ENCODE results near the gene TMEM95.

TMEM95 gene

GRCh38 chr17:7393613-7394451 lies 38.9 kb downstream of the TMEM95 start (continued):
- TF ChIP-seq PATZ1 (CRISPR knock-in tag; IDR thresholded peaks at IDR 0.05; ENCODE audit: borderline replicate concordance) (no peak), ZFP3 (CRISPR knock-in tag; IDR thresholded peaks at IDR 0.05) (no peak), ESRRG (CRISPR knock-in tag; IDR thresholded peaks at IDR 0.05) (no peak), ZFP30 (CRISPR knock-in tag; IDR thresholded peaks at IDR 0.05) (no peak), ZNF8 (CRISPR knock-in tag; IDR thresholded peaks at IDR 0.05) (no peak)

- TF ChIP-seq SNAI2 (CRISPR knock-in tag; IDR thresholded peaks at IDR 0.05) (0 out of 2 replicates have a peak, but pooled peaks have one; percentile 60), ISL1 (CRISPR knock-in tag; IDR thresholded peaks at IDR 0.05) (no peak)
- peak; percentile 91 for ATAC-seq
Observed at GRCh38 chr17:7394452-7395191, 39.7 kb downstream of the TMEM95 start, which contains the start of gene PLSCR3. PLSCR3 (minus strand) TSS chr17:7394525; CDS start chr17:7394110, 415 bp downstream.

GRCh38 chr17:7396147-7396546 lies 41.2 kb downstream of the TMEM95 start:
- no peak for ATAC-seq
- no peak for TF ChIP-seq TOX (CRISPR knock-in tag; IDR thresholded peaks at IDR 0.05; ENCODE audit: borderline replicate concordance)
- TF ChIP-seq PPARA (CRISPR knock-in tag; IDR thresholded peaks at IDR 0.05; ENCODE audit: borderline replicate concordance) = no peak
- no peak for TF ChIP-seq POU6F1 (CRISPR knock-in tag; IDR thresholded peaks at IDR 0.05; ENCODE audit: borderline replicate concordance, low read depth)
- TF ChIP-seq OSR1 (CRISPR knock-in tag; IDR thresholded peaks at IDR 0.05) = no peak
- no peak for TF ChIP-seq PATZ1 (CRISPR knock-in tag; IDR thresholded peaks at IDR 0.05; ENCODE audit: borderline replicate concordance)
- TF ChIP-seq ZFP3 (CRISPR knock-in tag; IDR thresholded peaks at IDR 0.05) = no peak
- TF ChIP-seq TCF4 (CRISPR knock-in tag; IDR thresholded peaks at IDR 0.05; ENCODE audit: borderline replicate concordance) = no peak
- no peak for TF ChIP-seq GLIS3 (CRISPR knock-in tag; IDR thresholded peaks at IDR 0.05)
- TF ChIP-seq ISL1 (CRISPR knock-in tag; IDR thresholded peaks at IDR 0.05) = no peak
- no peak for TF ChIP-seq ZFP30 (CRISPR knock-in tag; IDR thresholded peaks at IDR 0.05)
- no peak for TF ChIP-seq ZC3H10 (CRISPR knock-in tag; IDR thresholded peaks at IDR 0.05)
- TF ChIP-seq ZNF8 (CRISPR knock-in tag; IDR thresholded peaks at IDR 0.05) = no peak
- TF ChIP-seq BACH2 (CRISPR knock-in tag; IDR thresholded peaks at IDR 0.05; ENCODE audit: borderline replicate concordance) = no peak
- no peak for TF ChIP-seq TSHZ2 (CRISPR knock-in tag; IDR thresholded peaks at IDR 0.05)
- TF ChIP-seq CSDC2 (CRISPR knock-in tag; IDR thresholded peaks at IDR 0.05) = no peak
- TF ChIP-seq ZNF70 (CRISPR knock-in tag; IDR thresholded peaks at IDR 0.05) = no peak
- TF ChIP-seq RARB (CRISPR knock-in tag; IDR thresholded peaks at IDR 0.05) = no peak
- TF ChIP-seq ARNTL (CRISPR knock-in tag; IDR thresholded peaks at IDR 0.05; ENCODE audit: borderline replicate concordance, low read depth) = no peak
- TF ChIP-seq CREB5 (CRISPR knock-in tag; IDR thresholded peaks at IDR 0.05; ENCODE audit: low read depth) = no peak
